Transverse colon (tissue), 4 donors: ENCODE data around the gene AVP. TPM values are rescaled to one million over a fixed set of nuclear protein-coding genes. Genes with fewer than 3 reads are reported as not detected.

Source experiments
- DNase-seq: peaks from one replicate; pipeline ENCODE4 v3.0.0-alpha.2; 2019
- H3K27ac ChIP-seq, 4 donors: fragments of 200-600 bp; sonication (generic); 2 replicates each; pipeline ENCODE4 v1.5.1; 2016 to 2018; ENCODE audit warnings: inconsistent platforms in 4 of 4
- H3K27me3 ChIP-seq: fragments of 200-600 bp; sonication (generic); 2 replicates; pipeline ENCODE4 v1.5.1; 2017; ENCODE audit warnings: inconsistent platforms
- H3K36me3 ChIP-seq, 4 donors: fragments of 200-600 bp; sonication (generic); 2 replicates each; pipeline ENCODE4 v1.5.1; 2017 to 2019; ENCODE audit warnings: inconsistent platforms in 4 of 4
- H3K4me1 ChIP-seq, 4 donors: fragments of 200-600 bp; sonication (generic); 2 replicates each; pipeline ENCODE4 v1.5.1; 2017 to 2020; ENCODE audit warnings: inconsistent platforms in 4 of 4
- H3K4me3 ChIP-seq, 4 donors: fragments of 200-600 bp; sonication (generic); 1 replicate in 1 of 4; 2 replicates in 3 of 4; pipeline versions ENCODE4 v1.5.1 to v1.6.1; 2017 to 2019; ENCODE audit warnings: inconsistent platforms in 4 of 4
- H3K9me3 ChIP-seq, 2 donors: fragments of 200-600 bp; sonication (generic); 2 replicates each; pipeline ENCODE4 v1.5.1; 2017 to 2019; ENCODE audit warnings: inconsistent platforms in 2 of 2
- EP300 ChIP-seq: sonication (generic); formaldehyde crosslinking; IDR thresholded peaks from one replicate; pipeline ENCODE4 v1.6.1; 2017; ENCODE audit warnings: antibody characterized with exemption, low read depth
- POLR2A ChIP-seq: fragments of 450-650 bp; IDR thresholded peaks from one replicate; pipeline ENCODE4 v1.6.1; 2016; ENCODE audit warnings: antibody characterized with exemption, mild to moderate bottlenecking, moderate library complexity
- POLR2AphosphoS5 ChIP-seq, 3 donors: sonication (generic); formaldehyde crosslinking; IDR thresholded peaks; one replicate each; pipeline ENCODE4 v1.6.1; 2016; ENCODE audit warnings: antibody characterized with exemption in 3 of 3
- WGBS, 2 donors: methylation state at CpG; one replicate each; pipeline ENCODE4 v1.1.5; 2018; ENCODE audit warnings: low coverage in 1 of 2; 5-methylcytosine and 5-hydroxymethylcytosine counted together
- in situ Hi-C, 4 donors: fragments of 200-750 bp; cut with MboI; loops; one replicate each; pipeline versions ENCODE4 v1.15.0 to v1.15.1; 2017; ENCODE audit warnings: low sequenced_read_pairs in 3 of 4, low pct_ligation_motif_present in 1 of 4, low pct_unique_long_range_greater_than_20kb in 1 of 4
- intact Hi-C: fragments of 100-400 bp; cut with DNase I; formaldehyde crosslinking; loops from one replicate; pipeline ENCODE4 v1.15.1; 2023; ENCODE audit warnings: low total_unique reads
- total RNA-seq, 4 donors: library from RNA; depleted of rRNA; stranded (reverse); fragments of >200 nt; gene quantifications; one replicate each; pipeline ENCODE4 v1.1.0, GENCODE V29; 2016
- TF ChIP-seq, protein P1 (sequence below), 5 experiments: fragments of 200-600 bp in 3 of 5; fragments of 450-650 bp in 2 of 5; sonication (generic) in 3 of 5; IDR thresholded peaks; 1 replicate in 2 of 5; 2 replicates in 3 of 5; pipeline ENCODE4 v1.5.1; 2016 to 2017; ENCODE audit warnings: antibody characterized with exemption in 5 of 5, inconsistent platforms in 3 of 5, mild to moderate bottlenecking in 2 of 5, moderate library complexity in 1 of 5

Gene AVP, protein sequence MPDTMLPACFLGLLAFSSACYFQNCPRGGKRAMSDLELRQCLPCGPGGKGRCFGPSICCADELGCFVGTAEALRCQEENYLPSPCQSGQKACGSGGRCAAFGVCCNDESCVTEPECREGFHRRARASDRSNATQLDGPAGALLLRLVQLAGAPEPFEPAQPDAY
- total RNA-seq: not detected

DNA sequence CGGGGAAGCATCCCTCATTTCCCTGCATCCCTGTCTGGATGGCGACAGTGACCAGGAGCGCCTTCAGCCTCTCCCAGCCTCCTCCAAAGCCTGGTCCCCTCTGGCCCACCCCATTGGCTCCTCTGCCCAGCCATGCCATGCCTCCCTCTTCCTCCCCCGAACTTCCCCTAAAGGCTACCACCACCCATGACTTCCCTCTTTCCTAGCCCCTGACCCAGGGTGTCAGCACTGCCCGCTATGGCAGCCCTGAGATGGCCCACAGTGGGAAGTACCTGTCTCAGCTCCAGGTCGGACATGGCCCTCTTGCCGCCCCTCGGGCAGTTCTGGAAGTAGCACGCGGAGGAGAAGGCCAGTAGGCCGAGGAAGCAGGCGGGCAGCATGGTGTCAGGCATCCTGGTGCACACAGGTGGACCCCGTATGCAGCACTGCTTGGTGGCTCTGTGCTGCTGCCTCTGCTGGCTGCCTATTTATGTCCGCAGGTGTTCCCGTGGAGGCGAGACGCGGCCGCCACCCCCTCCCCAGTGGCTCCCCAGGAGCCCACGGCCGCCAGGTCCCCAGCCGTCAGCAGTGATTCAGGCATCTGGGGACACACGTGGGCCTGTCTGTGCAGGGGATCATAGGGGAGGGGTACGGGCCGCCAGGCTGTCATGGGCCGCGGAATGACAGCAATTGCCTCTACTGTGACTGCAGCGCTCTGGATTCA is at the start of gene AVP:
Gene AVP (minus strand): TSS at position 442 of the 703 bp plus-strand sequence. CDS start 50 bp downstream, at position 392.
- Histone ChIP-seq H3K27me3 (peaks cover 63% of the 10 kb centered on the region), H3K27ac (no peak within 1 kb of the TSS), H3K36me3 (no peaks in the 10 kb centered on the region), H3K4me3 (no peak within 1 kb of the TSS), H3K4me1 (peaks cover 0 to 12% (median 10%) of the 10 kb centered on the region in 4 donors), H3K9me3 (no peaks in the 10 kb centered on the region)
- in situ Hi-C loops: no loop called here
- no peak for DNase-seq
- intact Hi-C loops: no loop called here
- 87 to 100% methylated on average over 2 to 24 of the region's 28 CpGs for WGBS, 2 donors
- TF ChIP-seq POLR2A (no peak), POLR2AphosphoS5 (IDR thresholded peaks at IDR 0.05) (no peak), EP300 (no peak)
- TF ChIP-seq, protein P1, sequence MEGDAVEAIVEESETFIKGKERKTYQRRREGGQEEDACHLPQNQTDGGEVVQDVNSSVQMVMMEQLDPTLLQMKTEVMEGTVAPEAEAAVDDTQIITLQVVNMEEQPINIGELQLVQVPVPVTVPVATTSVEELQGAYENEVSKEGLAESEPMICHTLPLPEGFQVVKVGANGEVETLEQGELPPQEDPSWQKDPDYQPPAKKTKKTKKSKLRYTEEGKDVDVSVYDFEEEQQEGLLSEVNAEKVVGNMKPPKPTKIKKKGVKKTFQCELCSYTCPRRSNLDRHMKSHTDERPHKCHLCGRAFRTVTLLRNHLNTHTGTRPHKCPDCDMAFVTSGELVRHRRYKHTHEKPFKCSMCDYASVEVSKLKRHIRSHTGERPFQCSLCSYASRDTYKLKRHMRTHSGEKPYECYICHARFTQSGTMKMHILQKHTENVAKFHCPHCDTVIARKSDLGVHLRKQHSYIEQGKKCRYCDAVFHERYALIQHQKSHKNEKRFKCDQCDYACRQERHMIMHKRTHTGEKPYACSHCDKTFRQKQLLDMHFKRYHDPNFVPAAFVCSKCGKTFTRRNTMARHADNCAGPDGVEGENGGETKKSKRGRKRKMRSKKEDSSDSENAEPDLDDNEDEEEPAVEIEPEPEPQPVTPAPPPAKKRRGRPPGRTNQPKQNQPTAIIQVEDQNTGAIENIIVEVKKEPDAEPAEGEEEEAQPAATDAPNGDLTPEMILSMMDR (IDR thresholded peaks at IDR 0.05): no peak

DNA sequence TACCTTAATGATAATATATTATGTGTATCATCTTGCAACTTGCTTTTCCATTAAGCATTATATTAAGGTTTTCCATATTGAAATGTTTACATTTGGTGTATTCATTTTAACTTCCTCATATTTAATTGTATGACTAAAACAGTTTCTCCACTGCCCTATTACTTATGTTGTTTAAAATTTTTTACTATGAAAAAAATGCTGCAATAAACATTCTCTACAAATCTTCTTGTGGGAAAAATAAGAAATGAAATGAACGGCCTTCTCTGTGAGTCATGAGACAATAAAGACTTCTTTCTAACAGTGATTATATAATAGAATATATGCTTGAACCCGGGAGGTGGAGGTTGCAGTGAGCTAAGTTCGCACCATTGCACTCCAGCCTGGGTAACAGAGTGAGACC is 49.6 kb upstream of the AVP start:
- intact Hi-C loops: no loop called here
- no peaks in the 10 kb centered on the region for H3K27me3 ChIP-seq
- no peak for DNase-seq
- no peaks in the 10 kb centered on the region for H3K9me3 ChIP-seq
- WGBS, 2 donors: 70 to 89% methylated on average over 3 of the region's 3 CpGs
- TF ChIP-seq, protein P1 (IDR thresholded peaks at IDR 0.05): no peak
- TF ChIP-seq POLR2A: no peak
- TF ChIP-seq EP300: no peak
- TF ChIP-seq POLR2AphosphoS5 (IDR thresholded peaks at IDR 0.05): no peak
- no peaks in the 10 kb centered on the region for H3K4me1 ChIP-seq
- H3K36me3 ChIP-seq: no peaks in the 10 kb centered on the region
- in situ Hi-C loops: no loop called here
- H3K4me3 ChIP-seq: no peak overlapping the region
- no peak overlapping the region for H3K27ac ChIP-seq

DNA sequence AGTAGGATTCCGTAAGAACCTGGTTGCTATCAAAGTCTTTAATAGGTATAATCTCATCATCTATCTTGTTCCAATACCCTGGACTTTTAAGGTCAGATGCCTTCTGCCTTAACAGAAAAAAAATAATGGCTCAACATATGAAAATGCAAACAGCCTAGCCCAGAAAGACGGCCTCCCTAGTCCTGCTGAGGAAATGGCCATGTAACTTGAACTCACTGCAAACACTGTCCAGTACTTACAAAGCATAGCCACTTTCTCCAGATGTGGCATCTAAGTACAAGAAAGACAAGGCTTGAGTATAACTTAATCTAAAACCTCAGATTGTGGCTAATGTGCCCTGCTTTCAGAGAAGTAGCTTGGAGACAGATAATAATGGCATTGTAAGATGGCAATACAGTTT is 48.6 kb upstream of the AVP start:
- WGBS, 2 donors: 78 to 90% methylated on average over 2 of the region's 2 CpGs
- intact Hi-C loops: no loop called here
- in situ Hi-C loops: no loop called here

DNA sequence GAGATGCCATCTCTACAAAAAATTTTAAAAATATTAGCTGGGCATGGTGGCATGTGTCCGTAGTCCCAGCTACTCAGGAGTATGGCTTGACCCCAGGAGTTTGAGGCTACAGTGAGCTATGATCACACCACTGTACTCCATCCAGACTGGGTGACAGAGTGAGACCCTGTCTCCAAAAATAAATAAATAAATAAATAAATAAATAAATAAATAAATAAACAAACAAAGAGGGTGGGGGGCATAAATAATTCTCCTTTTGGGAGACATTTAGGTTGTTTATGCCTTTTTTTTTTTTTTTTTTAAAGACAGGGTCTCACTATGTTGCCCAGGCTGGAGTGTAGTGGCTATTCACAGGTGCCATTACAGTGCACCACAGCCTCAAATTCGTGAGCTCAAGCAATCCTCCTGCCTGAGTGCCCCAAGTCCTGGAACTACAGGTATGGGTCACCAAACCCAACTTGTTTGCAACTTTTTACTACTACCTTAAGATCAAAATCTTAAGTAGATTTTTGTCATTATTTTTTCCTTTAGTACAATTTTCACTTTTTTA is 45.6 kb upstream of the AVP start:
- H3K4me3 ChIP-seq: no peak overlapping the region
- no peaks in the 10 kb centered on the region for H3K27me3 ChIP-seq
- H3K4me1 ChIP-seq: no peaks in the 10 kb centered on the region
- no peak overlapping the region for H3K27ac ChIP-seq
- in situ Hi-C loops (no loop called here), intact Hi-C loops (no loop called here)
- no peaks in the 10 kb centered on the region for H3K36me3 ChIP-seq
- 83 to 91% methylated on average over 1 to 2 of the region's 2 CpGs for WGBS, 2 donors
- H3K9me3 ChIP-seq: no peaks in the 10 kb centered on the region
- TF ChIP-seq, protein P1 (IDR thresholded peaks at IDR 0.05): no peak
- TF ChIP-seq EP300 (no peak), POLR2AphosphoS5 (IDR thresholded peaks at IDR 0.05) (no peak), POLR2A (no peak)
- DNase-seq: no peak

More for the DNA sequence above, 48.6 kb upstream of the AVP start:
- Histone ChIP-seq H3K4me1 (no peaks in the 10 kb centered on the region), H3K36me3 (no peaks in the 10 kb centered on the region), H3K9me3 (no peaks in the 10 kb centered on the region), H3K27ac (no peak overlapping the region), H3K4me3 (no peak overlapping the region), H3K27me3 (no peaks in the 10 kb centered on the region)
- TF ChIP-seq, protein P1 (IDR thresholded peaks at IDR 0.05): no peak
- TF ChIP-seq POLR2AphosphoS5 (IDR thresholded peaks at IDR 0.05) (no peak), EP300 (no peak), POLR2A (no peak)
- DNase-seq: no peak
